HCT116 (cell line): Measurements from ENCODE around the gene C1orf105. TPM values are rescaled to one million over a fixed set of nuclear protein-coding genes. Genes with fewer than 3 reads are reported as not detected.

Source experiments
- ATAC-seq: fragments of 200-7000 bp; cut with Tn5 transposase; 2 replicates; pipeline ENCODE4 v1.9.1; 2020; ENCODE audit warnings: mild to moderate bottlenecking, moderate library complexity
- BruUV-seq: library from RNA; stranded (reverse); fragments of 400-500 nt; replicated peaks from 2 replicates; lab custom pipeline; 2021; lab: Mats Ljungman, UMichigan
- CTCF ChIA-PET: fragments of 300-600 bp; sonication (Branson Sonifier 250); formaldehyde crosslinking; loops from one replicate; lab custom pipeline; 2021; ENCODE audit warnings: antibody characterized with exemption; lab: Charles Lee
- POLR2A ChIA-PET: fragments of 300-600, 350-600 bp; sonication (Branson Sonifier 250); formaldehyde crosslinking; loops from one replicate; lab custom pipeline; 2021; ENCODE audit warnings: antibody characterized with exemption; lab: Charles Lee
- RAD21 ChIA-PET, 2 experiments: fragments of 300-600 bp; sonication (Branson Sonifier 250); formaldehyde crosslinking; loops; one replicate each; lab custom pipeline; 2023; ENCODE audit warnings: low total read pairs in 2 of 2; ENCODE audit not compliant: uncharacterized antibody in 2 of 2, unreplicated experiment in 2 of 2, low non-redundant PET in 1 of 2; lab: Charles Lee
- DNase-seq: peaks from one replicate; pipeline ENCODE4 v3.0.0-alpha.2; 2010; ENCODE audit warnings: low read depth, low spot score
- H2AFZ ChIP-seq: fragments of 200-600 bp; shearing (Covaris generic), sonication (generic); 2 replicates; pipeline ENCODE4 v1.6.1; 2017; ENCODE audit warnings: low read depth, mixed run types, mixed read lengths, antibody characterized with exemption, low read length; ENCODE audit not compliant: poor library complexity, severe bottlenecking
- H3K27ac ChIP-seq: 2 replicates; pipeline ENCODE4 v1.5.1; 2012; ENCODE audit warnings: low read depth, low read length
- H3K27me3 ChIP-seq: fragments of 200-600 bp; sonication (generic); 2 replicates; pipeline ENCODE4 v1.6.1; 2016; ENCODE audit warnings: mixed run types, low read length, mixed read lengths; ENCODE audit not compliant: insufficient read depth
- H3K36me3 ChIP-seq, 2 experiments: fragments of 200-500 bp in 1 of 2; fragments of 200-600 bp in 1 of 2; sonication (Bioruptor generic) in 1 of 2; sonication (generic) in 1 of 2; 2 replicates each; pipeline versions ENCODE4 v1.5.1 to v1.6.1; 2014 to 2016; ENCODE audit warnings: low read length in 2 of 2, inconsistent platforms in 1 of 2, mixed read lengths in 1 of 2, mixed run types in 1 of 2; ENCODE audit not compliant: insufficient read depth in 2 of 2, control insufficient read depth in 1 of 2
- H3K4me1 ChIP-seq, 2 experiments: fragments of 200-600 bp in 1 of 2; sonication (generic) in 1 of 2; 2 replicates each; pipeline versions ENCODE4 v1.5.1 to v1.6.1; 2012 to 2017; ENCODE audit warnings: low read length in 2 of 2, inconsistent platforms in 1 of 2, mild to moderate bottlenecking in 1 of 2, mixed read lengths in 1 of 2, mixed run types in 1 of 2, moderate library complexity in 1 of 2; ENCODE audit not compliant: insufficient read depth in 2 of 2, control insufficient read depth in 1 of 2
- H3K4me2 ChIP-seq: fragments of 200-600 bp; sonication (generic); 2 replicates; pipeline ENCODE4 v1.6.1; 2017; ENCODE audit warnings: mixed run types, low read length, mixed read lengths
- H3K4me3 ChIP-seq, 2 experiments: fragments of 200-600 bp in 1 of 2; sonication (generic) in 1 of 2; replicated peaks in 1 of 2; 2 replicates each; pipeline ENCODE4 v1.5.1; 2011 to 2016; ENCODE audit warnings: low read length in 2 of 2, control low read depth in 1 of 2, low read depth in 1 of 2, mild to moderate bottlenecking in 1 of 2, mixed read lengths in 1 of 2, mixed run types in 1 of 2
- H3K79me2 ChIP-seq: fragments of 200-600 bp; sonication (generic); 2 replicates; pipeline ENCODE4 v1.6.1; 2017; ENCODE audit warnings: mild to moderate bottlenecking, mixed run types, low read length, moderate library complexity, mixed read lengths; ENCODE audit not compliant: insufficient read depth
- H3K9ac ChIP-seq: fragments of 200-600 bp; sonication (generic); 2 replicates; pipeline ENCODE4 v1.6.1; 2016; ENCODE audit warnings: low read length, mixed read lengths
- H3K9me2 ChIP-seq: fragments of 200-600 bp; sonication (generic), shearing (Covaris generic); 2 replicates; pipeline ENCODE4 v1.6.1; 2017; ENCODE audit warnings: mixed run types, mild to moderate bottlenecking, moderate library complexity; ENCODE audit not compliant: insufficient read depth
- H3K9me3 ChIP-seq, 2 experiments: fragments of 200-500 bp in 1 of 2; fragments of 200-600 bp in 1 of 2; sonication (Bioruptor generic) in 1 of 2; sonication (generic) in 1 of 2; 2 replicates each; pipeline ENCODE4 v1.6.1; 2014 to 2017; ENCODE audit warnings: low read length in 2 of 2, mixed read lengths in 2 of 2, inconsistent platforms in 1 of 2, low read depth in 1 of 2, mild to moderate bottlenecking in 1 of 2, mixed run types in 1 of 2, moderate library complexity in 1 of 2; ENCODE audit not compliant: control insufficient read depth in 1 of 2, insufficient read depth in 1 of 2
- H4K20me1 ChIP-seq: fragments of 200-600 bp; sonication (generic), shearing (Covaris generic); 2 replicates; pipeline ENCODE4 v1.6.1; 2017; ENCODE audit warnings: mixed run types, mild to moderate bottlenecking, moderate library complexity; ENCODE audit not compliant: insufficient read depth
- CBX3 ChIP-seq: IDR thresholded peaks from 2 replicates; pipeline ENCODE4 v1.6.1; 2012; ENCODE audit warnings: low read depth
- CTCF ChIP-seq, 3 experiments: fragments of 200-600 bp in 1 of 3; sonication (generic) in 1 of 3; IDR thresholded peaks in 2 of 3; conservative IDR thresholded peaks in 1 of 3; 2 replicates each; pipeline ENCODE4 v1.5.1; 2012 to 2017; ENCODE audit warnings: low read depth in 2 of 3, low read length in 2 of 3, antibody characterized with exemption in 1 of 3, borderline replicate concordance in 1 of 3, control low read depth in 1 of 3, mild to moderate bottlenecking in 1 of 3, mixed read lengths in 1 of 3, mixed run types in 1 of 3, moderate library complexity in 1 of 3; ENCODE audit not compliant: insufficient read depth in 1 of 3
- EGR1 ChIP-seq: IDR thresholded peaks from 2 replicates; pipeline ENCODE4 v1.6.1; 2012; ENCODE audit warnings: low read depth
- EZH2 ChIP-seq: fragments of 200-600 bp; sonication (generic); IDR thresholded peaks from 2 replicates; pipeline ENCODE4 v1.6.1; 2017; ENCODE audit warnings: antibody characterized with exemption, mixed run types
- EZH2phosphoT487 ChIP-seq: fragments of 200-600 bp; IDR thresholded peaks from 2 replicates; pipeline ENCODE4 v1.6.1; 2018; ENCODE audit warnings: antibody characterized with exemption, borderline replicate concordance
- FOSL1 ChIP-seq: IDR thresholded peaks from 2 replicates; pipeline ENCODE4 v1.6.1; 2012; ENCODE audit warnings: low read depth
- JUND ChIP-seq: IDR thresholded peaks from 2 replicates; pipeline ENCODE4 v1.6.1; 2012
- MAX ChIP-seq: IDR thresholded peaks from 2 replicates; pipeline ENCODE4 v1.6.1; 2012
- POLR2A ChIP-seq: IDR thresholded peaks from 2 replicates; pipeline ENCODE4 v1.7.0; 2011; ENCODE audit warnings: borderline replicate concordance; ENCODE audit not compliant: insufficient read depth, insufficient read length; ENCODE audit errors: extremely low read depth
- RAD21 ChIP-seq: IDR thresholded peaks from 2 replicates; pipeline ENCODE4 v1.6.1; 2012; ENCODE audit warnings: low read depth, mild to moderate bottlenecking
- REST ChIP-seq: IDR thresholded peaks from 2 replicates; pipeline ENCODE4 v1.6.1; 2012; ENCODE audit warnings: low read depth
- SIN3A ChIP-seq: IDR thresholded peaks from 2 replicates; pipeline ENCODE4 v1.6.1; 2012; ENCODE audit warnings: low read depth
- SRF ChIP-seq: IDR thresholded peaks from 2 replicates; pipeline ENCODE4 v1.6.1; 2012; ENCODE audit warnings: low read depth
- TCF7L2 ChIP-seq: IDR thresholded peaks from 2 replicates; pipeline ENCODE4 v1.7.0; 2011; ENCODE audit warnings: borderline replicate concordance, inconsistent platforms; ENCODE audit not compliant: insufficient read depth, insufficient read length; ENCODE audit errors: extremely low read depth
- YY1 ChIP-seq: IDR thresholded peaks from 2 replicates; pipeline ENCODE4 v1.6.1; 2011; ENCODE audit warnings: low read length, low read depth, moderate library complexity, mild to moderate bottlenecking; ENCODE audit not compliant: insufficient replicate concordance; ENCODE audit errors: extremely low read depth
- ZFX ChIP-seq: fragments of 450-650 bp; IDR thresholded peaks from 2 replicates; pipeline ENCODE4 v1.6.1; 2017
- ZNF274 ChIP-seq: fragments of 200-500 bp; sonication (Bioruptor generic); IDR thresholded peaks from 2 replicates; pipeline ENCODE4 v1.6.1; 2014; ENCODE audit warnings: mild to moderate bottlenecking, low read depth, low read length, inconsistent platforms
- intact Hi-C: fragments of 100-400 bp; cut with micrococcal nuclease; formaldehyde crosslinking; loops from 2 replicates; pipeline ENCODE4 v1.10.0; 2022
- total RNA-seq: library from RNA; stranded (reverse); gene quantifications from one replicate; pipeline ENCODE4 v1.2.1, GENCODE V29; 2021; ENCODE audit not compliant: unreplicated experiment

Gene C1orf105
- total RNA-seq, 1 experiment from 2014 or later = not detected

GRCh38 chr1:172497230-172497629 lies 76.7 kb downstream of the C1orf105 start:
- H3K9me2 ChIP-seq = no peaks in the 10 kb centered on the region
- no peak overlapping the region for H3K27ac ChIP-seq
- intact Hi-C loops = no loop called here
- RAD21 ChIA-PET = no interaction called here
- peak overlapping the region; percentile 30; the same call in 1 of the 2 replicates for H3K4me2 ChIP-seq
- no peaks in the 10 kb centered on the region for H3K27me3 ChIP-seq
- no peak overlapping the region for H3K4me3 ChIP-seq
- TF ChIP-seq ZFX (no peak), EGR1 (peak; percentile 72)
- TF ChIP-seq, all 23 proteins: peak for 1
- Histone ChIP-seq H3K4me1 (peaks cover 13 to 20% of the 10 kb centered on the region in 2 experiments; a peak in 3 of 4 replicates), H3K9ac (no peak overlapping the region), H3K79me2 (no peaks in the 10 kb centered on the region), H2AFZ (no peak overlapping the region), H4K20me1 (no peaks in the 10 kb centered on the region), H3K36me3 (no peaks in the 10 kb centered on the region), H3K9me3 (no peaks in the 10 kb centered on the region)
- ATAC-seq (no peak; the same call in 1 of the 2 replicates), DNase-seq (no peak)
- POLR2A ChIA-PET = interaction anchor here (1.1 kb wide), 1 partner anchor 35 kb away, joined by 4 read pairs; the partner anchor contains the start of gene SUCO
- no TSS peak for BruUV-seq
- CTCF ChIA-PET = no interaction called here

GRCh38 chr1:172498857-172499256 lies 78.4 kb downstream of the C1orf105 start:
- no peak overlapping the region for H3K9ac ChIP-seq
- RAD21 ChIA-PET = no interaction called here
- no peaks in the 10 kb centered on the region for H3K27me3 ChIP-seq
- H3K4me1 ChIP-seq = peaks cover 13 to 20% of the 10 kb centered on the region in 2 experiments; a peak in 3 of 4 replicates
- intact Hi-C loops = no loop called here
- no peaks in the 10 kb centered on the region for H3K79me2 ChIP-seq
- no peak for ATAC-seq
- BruUV-seq = no TSS peak
- H4K20me1 ChIP-seq = no peaks in the 10 kb centered on the region
- POLR2A ChIA-PET = no interaction called here
- H3K4me2 ChIP-seq = no peak overlapping the region
- no peak for DNase-seq
- H3K9me3 ChIP-seq = no peaks in the 10 kb centered on the region
- H2AFZ ChIP-seq = no peak overlapping the region
- H3K36me3 ChIP-seq = no peaks in the 10 kb centered on the region
- no peaks in the 10 kb centered on the region for H3K9me2 ChIP-seq
- H3K4me3 ChIP-seq = no peak overlapping the region
- H3K27ac ChIP-seq = no peak overlapping the region
- CTCF ChIA-PET = no interaction called here
- TF ChIP-seq RAD21 (no peak), CBX3 (no peak), SIN3A (no peak), FOSL1 (no peak), EZH2phosphoT487 (no peak), POLR2A (no peak), TCF7L2 (no peak), YY1 (no peak), SRF (no peak), MAX (no peak), JUND (no peak), ZNF274 (no peak), EZH2 (no peak), CTCF (IDR thresholded peaks at IDR 0.05 in 2 of 3, conservative IDR thresholded peaks at IDR 0.05 in 1 of 3; ENCODE audit: borderline replicate concordance in 1 of 3, insufficient read depth in 1 of 3, low read depth in 2 of 3, low read length in 2 of 3) (no peak), EGR1 (no peak), ZFX (no peak), REST (no peak)
